ENCODE data around the gene KLRC4. TPM values are rescaled to one million over a fixed set of nuclear protein-coding genes. Genes with fewer than 3 reads are reported as not detected.
"Not testable (repeated sequence)": the region's sequence is repeated elsewhere in the genome, so short reads cannot be mapped to it uniquely, and the experiment has no call there.

The KLRC4 gene, protein sequence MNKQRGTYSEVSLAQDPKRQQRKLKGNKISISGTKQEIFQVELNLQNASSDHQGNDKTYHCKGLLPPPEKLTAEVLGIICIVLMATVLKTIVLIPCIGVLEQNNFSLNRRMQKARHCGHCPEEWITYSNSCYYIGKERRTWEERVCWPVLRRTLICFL
- not detected for total RNA-seq
- long read RNA-seq, result 0 reads

DNA sequence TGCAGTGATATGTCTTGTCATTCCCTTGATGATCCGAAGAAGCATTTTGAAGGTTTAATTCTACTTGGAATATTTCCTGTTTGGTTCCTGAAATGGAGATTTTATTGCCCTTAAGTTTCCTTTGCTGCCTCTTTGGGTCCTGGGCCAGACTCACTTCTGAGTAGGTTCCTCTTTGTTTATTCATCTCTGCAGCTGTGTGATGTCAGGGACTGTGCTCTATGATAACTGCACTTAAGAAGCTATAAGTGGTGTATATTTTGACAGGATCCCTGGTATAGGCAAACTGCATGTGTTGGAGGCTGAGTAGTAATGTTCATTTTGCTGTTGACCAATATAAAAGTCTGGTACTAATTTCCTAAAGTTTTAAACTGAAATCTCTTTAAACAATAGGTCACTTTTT is at the start of gene KLRC4:
TSS of gene KLRC4 (minus strand) at position 366 of the 400 bp plus-strand sequence. CDS start at position 184, 182 bp downstream.
- intact Hi-C loops (cut with micrococcal nuclease), result no loop called here
- no peak for ATAC-seq

DNA sequence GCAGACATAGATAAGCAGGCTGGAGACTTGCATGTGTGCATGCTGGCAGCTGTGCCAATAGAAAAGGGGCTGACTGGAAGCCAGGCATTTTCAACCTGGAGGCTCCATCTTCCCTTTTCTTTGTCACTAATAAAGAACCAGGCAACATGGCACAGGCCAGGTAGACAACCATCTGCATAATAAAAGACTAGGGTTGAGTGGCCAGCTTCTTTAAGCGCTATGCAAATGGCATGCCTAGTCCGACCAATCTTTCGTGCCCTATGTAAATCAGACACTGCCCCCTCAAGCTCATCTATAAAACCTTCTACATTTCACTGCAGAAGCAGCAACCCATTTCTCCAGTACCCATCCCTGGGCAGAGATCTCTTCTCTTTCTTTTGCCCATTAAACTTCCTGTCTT is 48.2 kb upstream of the KLRC4 start:
- ATAC-seq (no peak), DNase-seq (no peak)
- intact Hi-C loops (cut with micrococcal nuclease), result no loop called here

More for the DNA sequence above, at the start of gene KLRC4:
- DNase-seq, result no peak

DNA sequence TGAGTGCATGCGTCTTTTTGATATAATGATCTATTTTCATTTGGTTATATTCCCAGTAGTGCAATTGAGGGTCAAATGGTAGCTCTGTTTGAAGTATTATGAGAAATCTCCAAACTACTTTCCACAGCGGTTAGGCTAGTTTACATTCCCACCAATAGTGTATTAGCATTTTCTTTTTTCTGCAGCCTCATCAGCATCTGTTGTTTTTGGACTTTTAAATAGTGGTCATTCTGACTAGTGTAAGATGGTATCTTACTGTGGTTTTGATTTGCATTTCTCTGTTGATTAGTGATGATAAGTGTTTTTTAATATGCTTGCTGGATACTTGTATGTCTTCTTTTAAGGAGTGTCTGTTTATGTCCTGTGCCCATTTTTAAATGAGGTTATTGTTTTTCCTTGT is 47.3 kb upstream of the KLRC4 start:
- intact Hi-C loops (cut with micrococcal nuclease), result no loop called here
- DNase-seq (no peak), ATAC-seq (no peak)

DNA sequence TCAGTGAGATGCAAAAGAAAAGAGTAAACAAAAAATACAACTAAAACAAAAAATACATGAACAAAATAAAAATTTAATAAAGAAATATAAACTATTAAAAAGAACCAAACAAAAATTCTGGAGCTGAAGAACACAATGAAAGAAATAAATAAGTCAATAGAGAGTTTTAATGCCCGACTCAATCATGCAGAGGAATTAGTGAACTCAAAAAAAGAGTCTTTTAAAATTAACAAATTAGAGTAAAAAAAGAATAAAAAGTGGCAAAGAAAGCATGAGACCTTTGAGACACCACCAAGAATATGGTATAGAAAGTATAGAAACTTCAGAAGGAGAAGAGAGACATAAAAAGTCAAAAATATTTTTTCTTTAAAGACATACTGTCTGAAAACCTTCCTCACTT is 46.2 kb upstream of the KLRC4 start:
- DNase-seq, result no peak
- no peak for ATAC-seq
- intact Hi-C loops (cut with micrococcal nuclease), result no loop called here

DNA sequence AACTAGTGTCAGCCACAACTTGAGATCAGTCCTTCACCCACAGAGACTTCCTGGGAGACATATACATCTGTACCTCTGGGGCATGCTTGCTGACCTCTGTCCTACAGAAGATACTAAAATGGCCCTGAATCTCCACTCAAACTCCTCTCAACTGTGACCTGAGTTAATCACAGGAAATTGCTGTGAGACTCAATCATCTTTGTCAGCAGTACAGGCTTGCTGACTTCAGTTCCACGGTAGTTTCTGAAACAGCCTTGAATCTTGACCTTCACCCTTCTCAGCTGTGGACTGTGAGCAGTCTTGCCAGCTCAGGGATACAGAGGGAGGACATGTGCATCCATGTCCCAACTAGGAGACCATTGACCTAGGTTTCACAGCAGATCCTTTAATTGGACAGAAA is 45.0 kb upstream of the KLRC4 start:
- ATAC-seq, result no peak
- intact Hi-C loops (cut with micrococcal nuclease), result no loop called here
- no peak for DNase-seq

DNA sequence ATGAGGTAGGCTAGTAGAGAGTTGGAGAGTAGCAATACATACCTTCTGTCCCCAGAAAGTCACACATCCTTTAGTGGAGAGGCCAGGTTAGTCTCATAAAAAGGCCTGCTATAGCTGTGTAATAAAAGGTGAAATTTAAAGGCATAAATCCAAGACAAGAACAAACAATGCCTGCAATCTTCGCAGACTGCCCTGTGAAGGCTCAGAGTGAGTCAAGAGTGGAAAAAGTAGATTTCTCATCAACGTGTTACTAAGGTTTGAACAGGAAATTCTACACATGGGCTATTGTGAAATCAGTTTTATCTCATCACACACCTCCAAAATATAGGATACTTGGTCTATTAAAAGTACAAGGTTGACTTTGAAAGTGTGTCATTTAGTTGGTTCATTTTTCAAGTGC is 43.6 kb upstream of the KLRC4 start, which contains the start of gene KLRC1:
TSS of gene KLRC1 (minus strand) at position 222 of the 400 bp plus-strand sequence. CDS start 2,221 bp downstream, outside the sequence.
- ATAC-seq (no peak), DNase-seq (no peak)
- intact Hi-C loops (cut with micrococcal nuclease), result no loop called here

DNA sequence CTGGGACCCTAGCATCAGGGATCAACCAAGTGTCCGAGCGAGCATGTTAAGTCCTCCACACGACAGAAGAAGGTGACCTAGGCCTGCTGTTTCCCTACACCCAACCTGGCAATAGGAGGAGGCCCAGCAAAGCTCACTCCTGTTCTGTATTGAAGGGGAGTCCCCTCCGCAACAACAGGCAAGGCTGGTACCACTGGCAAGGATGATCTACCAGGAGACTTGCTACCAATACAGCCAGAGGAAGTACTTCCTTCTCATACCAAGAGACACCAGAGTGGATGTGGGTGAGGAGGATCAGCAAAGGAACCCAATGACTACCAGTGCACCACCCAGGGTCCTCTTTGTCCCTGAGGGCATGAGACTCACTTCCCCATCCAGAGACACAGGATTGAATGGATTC is 38.7 kb upstream of the KLRC4 start:
- DNase-seq, result no peak
- intact Hi-C loops (cut with micrococcal nuclease), result no loop called here
- no peak for ATAC-seq

DNA sequence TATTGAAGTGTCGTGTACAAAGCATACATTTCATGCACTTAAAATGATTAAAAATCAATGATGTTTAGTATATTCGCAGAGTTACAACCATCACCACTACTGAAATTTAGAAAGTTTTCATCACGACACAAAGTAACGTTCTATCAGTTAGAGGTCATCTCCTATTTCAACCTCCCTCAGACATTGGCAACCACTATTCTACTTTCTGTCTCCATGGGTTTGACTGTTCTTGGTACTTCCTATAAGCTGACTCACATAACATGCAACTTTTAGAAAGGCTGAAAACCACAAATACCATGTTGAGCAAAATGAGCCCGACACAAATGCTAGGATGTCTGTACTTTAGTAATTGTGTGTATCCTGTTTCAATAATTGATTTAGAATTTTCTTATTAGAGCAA is 36.5 kb upstream of the KLRC4 start:
- intact Hi-C loops (cut with micrococcal nuclease); DNase-seq; ATAC-seq: not testable (repeated sequence)

DNA sequence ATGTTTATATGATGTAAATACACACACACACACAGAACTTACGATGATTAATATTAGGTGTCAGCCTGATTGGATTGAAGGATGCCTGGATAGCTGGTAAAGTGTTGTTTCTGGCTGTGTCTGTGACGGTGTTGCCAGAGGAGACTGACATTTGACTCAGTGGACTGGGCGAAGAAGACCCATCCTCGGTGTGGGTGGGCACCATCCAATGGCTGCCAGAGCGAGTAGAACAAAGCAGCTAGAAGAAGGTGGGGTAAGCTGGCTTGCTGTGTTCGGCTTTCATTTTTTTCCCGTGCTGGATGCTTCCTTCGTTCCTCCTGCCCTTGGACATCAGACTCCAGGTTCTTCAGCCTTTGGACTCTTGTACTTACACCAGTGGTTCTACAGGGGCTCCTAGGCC is 31.6 kb upstream of the KLRC4 start:
- DNase-seq; intact Hi-C loops (cut with micrococcal nuclease); ATAC-seq: not testable (repeated sequence)

DNA sequence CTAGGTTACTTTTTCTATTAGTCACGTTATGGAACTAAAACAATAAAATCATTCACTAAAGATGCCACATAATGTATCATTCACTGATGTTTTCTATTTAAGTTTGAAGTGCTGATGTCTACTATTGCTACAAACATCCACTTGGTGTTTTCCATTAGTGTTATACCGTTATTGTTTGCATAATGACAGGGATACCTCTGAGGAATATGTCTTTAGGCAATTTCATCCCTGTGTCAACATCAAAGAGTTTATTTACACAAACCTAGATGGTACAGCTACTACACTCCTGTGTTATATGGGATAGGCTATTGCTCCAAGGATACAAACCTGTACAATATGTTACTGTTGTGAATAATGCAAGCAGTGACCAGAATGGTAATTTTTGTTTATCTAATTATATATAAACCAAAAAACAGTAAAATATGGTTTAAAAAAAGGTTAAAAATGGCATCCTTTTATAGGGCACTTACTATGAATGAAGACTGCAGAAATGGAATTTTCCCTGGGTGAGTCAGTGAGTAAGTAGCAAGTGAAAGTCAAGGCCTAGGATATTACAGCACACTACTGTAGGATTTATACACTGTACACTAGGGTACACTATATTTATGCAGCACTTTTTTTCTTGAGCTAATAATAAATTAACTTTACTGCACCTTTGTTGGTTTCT is 30.2 kb upstream of the KLRC4 start:
- DNase-seq; intact Hi-C loops (cut with micrococcal nuclease); ATAC-seq: not testable (repeated sequence)

DNA sequence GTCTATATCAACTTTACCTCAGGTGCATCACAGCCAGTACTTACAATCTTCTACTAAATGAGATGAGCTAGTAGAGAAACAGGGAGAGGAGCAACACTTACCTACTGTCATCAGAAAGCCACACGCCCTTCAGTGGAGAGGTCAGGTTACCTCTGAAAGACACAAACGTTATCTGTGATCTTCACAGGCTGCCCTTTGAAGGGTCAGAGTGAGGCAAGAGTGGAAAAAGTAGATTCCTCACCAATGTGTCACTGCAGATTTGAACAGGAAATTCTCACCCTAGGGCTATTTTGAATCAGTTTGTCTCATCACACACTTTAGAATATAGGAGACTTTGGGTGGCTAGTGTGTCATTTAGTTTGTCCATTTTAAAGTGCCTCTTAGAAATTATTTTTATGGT is 28.0 kb upstream of the KLRC4 start:
- DNase-seq; intact Hi-C loops (cut with micrococcal nuclease); ATAC-seq: not testable (repeated sequence)

DNA sequence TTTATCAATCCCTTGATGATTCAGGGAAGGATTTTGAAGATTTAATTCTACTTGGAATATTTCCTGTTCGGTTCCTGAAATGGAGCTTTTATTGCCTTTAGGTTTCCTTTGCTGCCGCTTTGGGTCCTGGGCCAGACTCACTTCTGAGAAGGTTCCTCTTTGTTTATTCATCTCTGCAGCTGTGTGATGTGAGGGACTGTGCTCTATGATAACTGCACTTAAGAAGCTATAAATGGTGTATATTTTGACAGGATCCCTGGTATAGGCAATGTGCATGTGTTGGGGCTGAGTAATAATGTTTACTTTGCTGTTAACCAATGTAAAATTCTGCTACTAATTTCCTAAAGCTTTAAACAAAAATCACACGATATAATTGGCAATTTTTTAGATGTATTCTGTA is 26.3 kb upstream of the KLRC4 start, which contains the start of gene KLRC2:
TSS of gene KLRC2 (minus strand) at position 195 of the 400 bp plus-strand sequence. CDS start at position 171, 24 bp downstream.
- ATAC-seq; intact Hi-C loops (cut with micrococcal nuclease); DNase-seq: not testable (repeated sequence)

DNA sequence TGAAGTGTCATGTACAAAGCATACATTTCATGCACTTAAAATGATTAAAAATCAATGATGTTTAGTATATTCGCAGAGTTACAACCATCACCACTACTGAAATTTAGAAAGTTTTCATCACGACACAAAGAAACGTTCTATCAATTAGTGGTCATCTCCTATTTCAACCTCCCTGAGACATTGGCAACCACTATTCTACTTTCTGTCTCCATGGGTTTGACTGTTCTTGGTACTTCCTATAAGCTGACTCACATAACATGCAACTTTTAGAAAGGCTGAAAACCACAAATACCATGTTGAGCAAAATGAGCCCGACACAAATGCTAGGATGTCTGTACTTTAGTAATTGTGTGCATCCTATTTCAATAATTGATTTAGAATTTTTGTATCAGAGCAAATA is 21.1 kb upstream of the KLRC4 start:
- DNase-seq; intact Hi-C loops (cut with micrococcal nuclease); ATAC-seq: not testable (repeated sequence)

DNA sequence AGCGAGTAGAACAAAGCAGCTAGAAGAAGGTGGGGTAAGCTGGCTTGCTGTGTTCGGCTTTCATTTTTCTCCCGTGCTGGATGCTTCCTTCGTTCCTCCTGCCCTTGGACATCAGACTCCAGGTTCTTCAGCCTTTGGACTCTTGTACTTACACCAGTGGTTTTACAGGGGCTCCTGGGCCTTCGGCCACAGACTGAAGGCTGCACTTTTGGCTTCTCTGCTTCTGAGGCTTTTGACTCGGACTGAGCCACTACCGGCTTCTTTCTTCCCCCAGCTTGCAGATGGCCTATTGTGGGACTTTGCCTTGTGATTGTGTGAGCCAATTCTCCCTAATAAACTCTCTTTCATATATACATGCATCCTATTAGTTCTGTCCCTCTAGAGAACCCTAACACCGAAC is 16.4 kb upstream of the KLRC4 start:
- intact Hi-C loops (cut with micrococcal nuclease); ATAC-seq; DNase-seq: not testable (repeated sequence)

DNA sequence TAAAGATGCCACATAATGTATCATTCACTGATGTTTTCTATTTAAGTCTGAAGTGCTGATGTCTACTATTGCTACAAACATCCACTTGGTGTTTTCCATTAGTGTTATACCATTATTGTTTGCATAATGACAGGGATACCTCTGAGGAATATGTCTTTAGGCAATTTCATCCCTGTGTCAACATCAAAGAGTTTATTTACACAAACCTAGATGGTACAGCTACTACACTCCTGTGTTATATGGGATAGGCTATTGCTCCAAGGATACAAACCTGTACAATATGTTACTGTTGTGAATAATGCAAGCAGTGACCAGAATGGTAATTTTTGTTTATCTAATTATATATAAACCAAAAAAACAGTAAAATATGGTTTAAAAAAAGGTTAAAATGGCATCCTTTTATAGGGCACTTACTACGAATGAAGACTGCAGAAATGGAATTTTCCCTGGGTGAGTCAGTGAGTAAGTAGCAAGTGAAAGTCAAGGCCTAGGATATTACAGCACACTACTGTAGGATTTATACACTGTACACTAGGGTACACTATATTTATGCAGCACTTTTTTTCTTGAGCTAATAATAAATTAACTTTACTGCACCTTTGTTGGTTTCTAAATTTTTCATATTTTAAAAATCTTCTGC is 14.8 kb upstream of the KLRC4 start:
- intact Hi-C loops (cut with micrococcal nuclease); ATAC-seq; DNase-seq: not testable (repeated sequence)

DNA sequence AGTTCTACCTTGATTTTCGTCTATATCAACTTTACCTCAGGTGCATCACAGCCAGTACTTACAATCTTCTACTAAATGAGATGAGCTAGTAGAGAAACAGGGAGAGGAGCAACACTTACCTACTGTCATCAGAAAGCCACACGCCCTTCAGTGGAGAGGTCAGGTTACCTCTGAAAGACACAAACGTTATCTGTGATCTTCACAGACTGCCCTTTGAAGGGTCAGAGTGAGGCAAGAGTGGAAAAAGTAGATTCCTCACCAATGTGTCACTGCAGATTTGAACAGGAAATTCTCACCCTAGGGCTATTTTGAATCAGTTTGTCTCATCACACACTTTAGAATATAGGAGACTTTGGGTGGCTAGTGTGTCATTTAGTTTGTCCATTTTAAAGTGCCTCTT is 12.6 kb upstream of the KLRC4 start:
- ATAC-seq; DNase-seq; intact Hi-C loops (cut with micrococcal nuclease): not testable (repeated sequence)

DNA sequence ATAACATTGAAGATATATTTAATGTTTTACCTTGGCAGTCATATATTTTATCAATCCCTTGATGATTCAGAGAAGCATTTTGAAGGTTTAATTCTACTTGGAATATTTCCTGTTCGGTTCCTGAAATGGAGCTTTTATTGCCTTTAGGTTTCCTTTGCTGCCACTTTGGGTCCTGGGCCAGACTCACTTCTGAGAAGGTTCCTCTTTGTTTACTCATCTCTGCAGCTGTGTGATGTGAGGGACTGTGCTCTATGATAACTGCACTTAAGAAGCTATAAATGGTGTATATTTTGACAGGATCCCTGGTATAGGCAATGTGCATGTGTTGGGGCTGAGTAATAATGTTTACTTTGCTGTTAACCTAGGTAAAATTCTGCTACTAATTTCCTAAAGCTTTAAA is 10.8 kb upstream of the KLRC4 start, which contains the start of gene KLRC3:
TSS of gene KLRC3 (minus strand) at position 262 of the 400 bp plus-strand sequence. CDS start at position 217, 45 bp downstream.
- ATAC-seq; intact Hi-C loops (cut with micrococcal nuclease): not testable (repeated sequence)

DNA sequence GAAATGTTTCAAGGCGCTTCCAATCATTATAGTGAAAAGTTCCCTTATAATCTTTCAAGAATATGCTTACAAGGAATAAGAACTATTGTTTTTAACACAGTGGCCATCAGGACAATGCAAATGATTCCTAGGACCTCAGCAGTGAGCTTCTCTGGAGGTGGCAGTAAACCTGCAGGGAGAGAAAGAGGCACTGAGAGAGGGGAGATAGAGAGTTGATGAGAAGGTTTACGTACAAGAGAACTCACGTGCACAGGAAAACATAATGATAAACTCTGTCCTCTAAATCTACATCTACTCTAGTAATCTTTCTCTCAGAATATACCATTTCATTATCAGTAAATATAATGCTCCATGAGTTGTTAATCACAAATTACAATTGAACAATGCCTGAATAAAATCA is 715 bp downstream of the KLRC4 start:
- DNase-seq (no peak), ATAC-seq (no peak)
- intact Hi-C loops (cut with micrococcal nuclease), result no loop called here

More for the DNA sequence above, 10.8 kb upstream of the KLRC4 start, which contains the start of gene KLRC3:
- DNase-seq, result not testable (repeated sequence)

DNA sequence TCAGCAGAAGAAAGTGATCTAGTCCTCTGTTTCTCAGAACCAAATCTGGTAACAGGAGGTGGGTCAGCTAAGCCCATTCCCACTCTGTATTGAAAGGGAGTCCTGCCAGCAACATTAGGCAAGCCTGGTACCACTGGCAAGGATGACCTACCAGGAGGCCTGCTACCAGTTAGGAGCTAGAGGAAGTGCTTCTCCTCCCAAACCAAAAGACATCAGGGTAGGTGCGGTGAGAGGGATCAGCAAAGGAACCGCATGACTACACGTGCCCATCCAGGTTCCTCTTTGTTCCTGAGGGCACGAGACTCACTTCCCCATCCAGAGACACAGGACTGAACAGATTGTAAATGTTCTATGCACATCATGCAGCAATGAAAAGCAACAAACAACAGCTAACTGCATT is 2.8 kb downstream of the KLRC4 start:
- DNase-seq (no peak), ATAC-seq (no peak)
- intact Hi-C loops (cut with micrococcal nuclease), result no loop called here

DNA sequence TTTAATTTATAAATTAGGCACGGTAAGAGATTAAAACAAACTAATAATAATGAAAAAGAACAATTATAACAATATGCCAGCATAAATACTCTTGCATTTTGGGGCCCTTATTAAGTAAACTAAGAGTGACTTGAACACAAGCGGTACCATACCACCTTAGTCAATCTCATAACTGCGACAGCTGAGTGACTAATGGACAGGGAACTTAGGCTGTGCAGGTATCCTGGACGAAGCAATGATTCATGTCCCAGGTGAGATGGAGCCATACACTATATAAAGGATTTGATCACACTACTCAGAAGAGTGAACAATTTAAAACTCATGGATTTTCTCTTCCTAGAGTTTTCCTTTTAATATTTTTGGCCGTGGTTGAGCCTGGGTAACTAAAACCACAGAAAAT is 4.3 kb downstream of the KLRC4 start:
- no peak for ATAC-seq

More for the DNA sequence above, 4.3 kb downstream of the KLRC4 start:
- no peak for DNase-seq
- intact Hi-C loops (cut with micrococcal nuclease), result no loop called here

All from left ventricle myocardium superior (tissue), 1 donor.